NCI-H2029 treated with DMSO at 0.1 percent for 48 hours (cell line): Measurements from ENCODE around the gene PPIL1.
"Not testable (repeated sequence)": the region's sequence is repeated elsewhere in the genome, so short reads cannot be mapped to it uniquely, and the experiment has no call there.

ENCODE experiments used
- DNase-seq: peaks from one replicate; lab custom pipeline; 2025; lab: John Stamatoyannopoulos, UW

The PPIL1 gene

GRCh38 chr6:36874443-36875249 lies at the start of gene PPIL1:
Gene PPIL1, minus strand, starts transcription at chr6:36874803. Its CDS starts 31 bp downstream, at chr6:36874772.
- peak; percentile 95 for DNase-seq

DNA sequence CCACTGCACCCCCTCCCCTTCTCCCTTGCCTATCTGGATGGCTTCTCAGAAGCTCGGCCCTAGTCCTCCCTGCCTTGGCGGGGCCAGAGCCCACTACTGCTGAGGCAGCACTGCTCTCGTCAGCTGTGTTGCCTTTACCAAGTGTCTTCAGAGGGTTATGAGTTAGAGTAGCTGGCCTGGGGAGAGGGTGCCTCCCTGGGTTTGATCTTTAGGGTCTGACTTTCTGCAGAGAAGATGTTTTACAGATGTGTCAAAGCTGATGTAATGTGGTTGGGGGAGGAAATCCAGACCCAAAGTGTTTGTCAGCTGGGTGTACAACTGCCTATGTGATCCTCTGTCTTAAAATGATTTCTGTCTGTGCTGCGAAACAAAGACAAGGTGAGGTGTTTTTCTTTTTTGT lies 49.5 kb upstream of the PPIL1 start:
- no peak for DNase-seq

- DNase-seq = no peak
These were observed 45.9 kb upstream of the PPIL1 start for GRCh38 chr6:36920546-36920945.

DNA sequence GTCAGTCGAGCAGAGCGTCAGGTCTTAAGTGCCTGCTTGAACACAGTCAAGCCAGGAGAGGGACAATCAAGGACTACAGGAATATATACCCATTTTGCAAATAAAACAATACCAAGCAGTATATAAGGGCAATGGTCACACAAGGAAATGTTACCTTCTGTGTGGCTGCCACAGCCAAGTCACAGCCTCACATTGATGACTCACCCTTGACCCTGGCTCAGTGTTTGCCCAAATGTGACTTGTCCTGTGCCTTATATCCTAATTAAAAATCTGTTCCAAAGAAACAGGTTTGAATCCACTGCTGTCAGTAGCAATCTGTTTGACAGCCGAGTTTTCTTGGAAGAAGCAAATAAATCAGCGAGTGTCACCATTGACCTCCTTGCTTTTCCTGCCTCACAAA lies 45.4 kb upstream of the PPIL1 start:
- DNase-seq = no peak

DNA sequence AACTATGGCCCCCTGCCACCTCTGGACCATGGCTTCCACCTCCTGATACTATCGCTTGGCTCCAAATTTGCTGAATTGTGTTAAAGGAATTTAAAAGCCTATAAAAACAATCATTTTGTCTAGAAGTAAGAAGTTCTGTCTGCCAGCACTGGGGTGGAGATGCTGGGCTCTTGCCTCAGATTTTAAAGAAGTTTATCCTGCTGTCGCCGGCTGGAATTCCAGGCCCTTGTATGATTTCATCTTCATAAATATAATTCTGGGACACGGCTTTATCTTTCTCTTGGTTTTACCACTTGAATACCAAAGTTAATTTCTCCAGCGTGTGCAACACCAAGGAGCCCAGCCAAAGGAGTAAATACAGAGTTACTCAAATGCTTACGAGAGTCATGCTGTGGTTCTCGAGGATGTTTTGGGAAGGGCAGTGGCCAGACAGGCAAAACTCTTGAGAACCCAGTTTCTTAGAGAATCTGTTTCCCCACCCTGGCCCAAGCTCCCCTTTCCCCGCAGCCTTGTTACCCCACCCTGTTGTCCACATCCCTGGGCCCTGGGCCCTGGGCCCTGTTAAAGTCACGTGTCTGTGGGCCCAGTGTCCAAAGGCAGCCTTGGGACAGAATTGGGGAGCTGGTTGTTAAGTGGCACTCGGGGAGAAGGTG lies 43.1 kb upstream of the PPIL1 start:
- DNase-seq = no peak

DNA sequence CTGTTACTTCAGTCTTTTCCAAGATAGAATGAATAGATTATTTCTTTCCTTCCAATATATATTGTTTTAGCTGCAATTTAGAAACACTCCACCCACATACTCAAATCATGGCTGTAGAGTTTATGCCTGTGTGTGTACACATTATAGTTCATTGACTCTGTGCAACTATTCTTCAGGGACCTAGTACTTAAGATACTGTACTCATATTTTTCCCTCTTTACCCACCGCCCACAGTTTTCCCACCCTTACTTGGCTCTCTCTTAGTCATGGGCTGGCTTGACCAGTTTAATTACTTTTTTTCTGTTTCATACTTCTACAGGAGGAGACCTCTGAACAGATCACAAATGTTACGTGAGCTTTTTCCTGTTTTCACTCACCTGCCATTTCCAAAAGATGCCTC lies 41.5 kb upstream of the PPIL1 start:
- DNase-seq = no peak

GRCh38 chr6:36915599-36915998 lies 41.0 kb upstream of the PPIL1 start:
- DNase-seq = no peak

- no peak for DNase-seq
These were observed 39.7 kb upstream of the PPIL1 start for GRCh38 chr6:36914227-36914794.

DNA sequence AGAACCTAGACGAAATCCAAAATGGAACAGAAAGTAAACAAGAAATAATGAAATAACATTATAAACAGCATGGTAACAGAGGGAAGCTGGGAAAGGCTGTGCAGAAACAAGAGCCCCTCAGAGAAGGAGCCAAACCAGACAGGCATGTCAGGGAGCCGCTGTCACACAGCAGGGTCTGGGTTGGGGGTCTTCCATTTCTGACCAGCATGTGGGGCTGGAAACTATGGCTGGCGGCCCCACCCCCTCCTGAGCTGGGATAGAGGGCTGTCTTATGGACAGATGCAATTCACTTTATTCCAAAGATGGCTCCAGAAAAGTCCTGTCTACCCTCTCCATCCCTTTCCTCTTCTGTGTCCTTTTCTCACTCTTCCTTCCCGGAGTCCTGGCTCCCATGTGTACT lies 38.5 kb upstream of the PPIL1 start:
- no peak for DNase-seq

DNA sequence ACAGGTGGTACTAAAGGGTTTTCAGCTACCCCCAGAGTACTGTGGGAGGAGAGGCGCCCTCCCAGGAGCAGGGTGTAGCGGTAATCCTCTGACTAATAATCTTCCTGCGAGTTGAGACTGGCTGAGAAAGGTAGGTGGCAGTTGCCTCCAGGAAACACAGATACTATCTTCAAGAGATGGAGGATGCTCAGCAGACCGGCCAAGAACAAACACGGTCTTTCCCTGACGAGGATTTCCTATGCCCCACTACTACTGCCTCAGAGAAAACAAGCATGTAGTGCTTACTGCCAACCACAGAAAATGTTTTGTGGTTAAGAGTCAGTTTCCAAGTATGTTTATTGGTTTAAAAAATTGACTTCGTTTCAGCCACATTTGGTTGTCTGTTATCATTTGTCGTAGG lies 38.0 kb upstream of the PPIL1 start:
- no peak for DNase-seq

GRCh38 chr6:36912030-36912454 lies 37.4 kb upstream of the PPIL1 start:
- DNase-seq = no peak

DNA sequence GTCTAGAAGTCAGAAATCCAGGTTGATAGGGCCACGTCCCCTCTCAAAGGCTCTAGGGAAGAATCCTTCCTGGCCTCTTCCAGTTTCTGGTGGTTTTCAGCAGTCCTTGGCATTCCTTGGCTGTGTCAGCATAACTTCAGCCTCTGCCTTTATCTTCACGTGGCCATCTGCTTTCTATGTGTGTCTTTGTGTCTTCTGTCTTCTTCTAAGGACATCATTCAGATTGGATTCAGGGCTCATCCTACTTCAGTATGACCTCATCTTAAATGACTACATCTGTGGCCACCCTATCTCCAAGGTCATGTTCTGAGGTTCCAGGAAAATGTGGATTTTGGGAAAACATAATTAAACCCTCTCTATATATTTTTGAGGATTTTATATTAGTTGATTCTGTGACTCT lies 34.1 kb upstream of the PPIL1 start:
- no peak for DNase-seq

GRCh38 chr6:36907781-36908180 lies 33.2 kb upstream of the PPIL1 start:
- peak; percentile 88 for DNase-seq

GRCh38 chr6:36906539-36907325 lies 32.1 kb upstream of the PPIL1 start:
- peak; percentile 89 for DNase-seq

DNA sequence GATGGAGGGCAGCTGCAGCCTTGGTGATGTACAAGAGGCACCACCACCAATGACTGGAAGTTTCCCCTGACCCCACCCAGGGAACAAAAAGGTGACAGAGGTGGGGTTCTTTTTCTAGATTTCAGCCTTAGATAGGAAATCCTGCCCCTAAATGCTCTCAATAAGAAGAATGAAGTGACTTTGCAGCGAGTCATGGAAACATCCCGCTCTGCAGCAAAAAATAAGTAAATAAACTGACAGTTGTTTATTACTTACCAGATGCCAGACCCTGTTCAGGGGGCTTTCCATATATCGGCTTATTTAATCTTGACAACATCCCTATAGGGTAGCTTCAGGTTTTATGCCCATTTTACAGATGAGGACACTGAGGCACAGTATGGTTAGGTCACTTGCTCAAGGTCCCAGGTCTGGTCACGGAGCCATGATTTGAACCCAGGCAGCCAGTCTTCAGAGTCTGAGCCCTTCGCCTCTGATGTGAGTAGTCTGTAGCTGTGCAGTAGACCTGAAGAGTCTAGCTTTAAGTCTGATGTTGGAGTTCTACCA lies 30.3 kb upstream of the PPIL1 start:
- no peak for DNase-seq

- DNase-seq = no peak
These were observed 29.5 kb upstream of the PPIL1 start for GRCh38 chr6:36904114-36904513.

DNA sequence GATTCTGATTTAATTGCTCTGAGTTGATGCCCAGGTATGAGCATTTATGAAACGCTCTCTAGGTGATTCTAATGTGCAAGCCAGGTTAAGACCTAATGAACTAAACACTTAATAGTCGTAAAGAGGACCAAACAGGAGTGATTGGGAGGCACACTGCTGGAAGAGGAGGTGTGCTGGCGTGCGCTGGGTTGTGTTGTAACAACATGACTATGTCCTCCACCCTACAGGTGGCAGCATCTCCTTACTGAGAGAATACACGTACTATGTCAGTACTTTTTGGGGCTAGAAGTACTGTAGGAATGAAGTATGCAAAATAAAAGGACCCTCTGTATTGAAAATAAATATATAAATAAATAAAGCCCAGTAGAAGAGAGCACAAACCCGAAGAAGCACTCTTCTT lies 23.0 kb upstream of the PPIL1 start:
- no peak for DNase-seq

DNA sequence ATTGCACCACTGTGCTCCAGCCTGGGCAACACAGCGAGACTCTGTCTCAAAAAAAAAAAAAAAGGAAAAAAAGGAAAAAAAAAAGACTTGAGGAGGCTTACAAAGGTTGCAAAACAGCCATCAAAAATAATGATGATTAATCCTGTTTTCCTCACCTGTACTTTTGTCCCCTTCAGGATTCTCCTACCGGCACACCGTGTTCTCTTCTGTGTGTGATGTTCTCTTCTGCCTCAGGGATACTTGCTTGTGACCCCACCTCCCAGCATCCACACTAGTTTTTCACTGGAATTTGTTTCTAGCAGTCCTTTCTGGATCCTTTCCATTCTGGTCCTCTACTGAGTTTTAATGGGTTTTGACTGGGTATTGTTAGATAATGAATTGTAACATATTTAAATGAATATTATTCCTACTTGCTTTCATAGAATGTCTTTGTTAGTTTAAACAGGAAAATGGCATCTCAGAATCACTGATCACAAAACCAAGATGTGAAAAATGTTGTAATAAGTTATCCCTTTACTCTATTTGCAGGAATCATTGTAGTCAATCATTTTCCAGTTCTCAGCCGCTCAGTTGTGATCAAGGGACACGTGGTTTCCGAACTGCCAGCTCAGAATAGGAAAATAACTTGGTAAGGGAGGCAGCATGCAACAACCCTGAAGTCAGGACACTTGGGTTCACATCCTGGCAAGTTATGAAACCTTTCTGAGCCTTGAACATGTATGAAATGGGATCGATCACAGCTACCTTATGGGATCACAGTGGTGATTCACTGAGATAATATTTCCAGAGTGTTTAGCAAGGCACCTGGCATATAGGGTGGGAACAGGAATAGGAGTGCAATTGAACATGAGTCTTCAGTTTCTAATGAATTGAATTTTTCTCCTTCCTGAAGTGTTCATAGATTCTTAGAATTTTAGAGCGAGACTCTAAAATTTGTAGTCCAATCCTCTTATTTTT lies 19.7 kb upstream of the PPIL1 start:
- no peak for DNase-seq

DNA sequence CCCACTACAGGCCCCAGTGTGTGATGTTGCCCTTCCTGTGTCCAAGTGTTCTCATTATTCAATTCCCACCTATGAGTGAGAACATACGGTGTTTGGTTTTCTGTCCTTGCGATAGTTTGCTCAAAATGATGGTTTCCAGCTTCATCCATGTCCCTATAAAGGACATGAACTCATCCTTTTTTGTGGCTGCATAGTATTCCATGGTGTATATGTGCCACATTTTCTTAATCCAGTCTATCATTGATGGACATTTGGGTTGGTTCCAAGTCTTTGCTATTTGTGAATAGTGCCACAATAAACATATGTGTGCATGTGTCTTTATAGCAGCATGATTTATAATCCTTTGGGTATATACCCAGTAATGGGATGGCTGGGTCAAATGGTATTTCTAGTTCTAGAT lies 16.6 kb upstream of the PPIL1 start:
- not testable (repeated sequence) for DNase-seq

DNA sequence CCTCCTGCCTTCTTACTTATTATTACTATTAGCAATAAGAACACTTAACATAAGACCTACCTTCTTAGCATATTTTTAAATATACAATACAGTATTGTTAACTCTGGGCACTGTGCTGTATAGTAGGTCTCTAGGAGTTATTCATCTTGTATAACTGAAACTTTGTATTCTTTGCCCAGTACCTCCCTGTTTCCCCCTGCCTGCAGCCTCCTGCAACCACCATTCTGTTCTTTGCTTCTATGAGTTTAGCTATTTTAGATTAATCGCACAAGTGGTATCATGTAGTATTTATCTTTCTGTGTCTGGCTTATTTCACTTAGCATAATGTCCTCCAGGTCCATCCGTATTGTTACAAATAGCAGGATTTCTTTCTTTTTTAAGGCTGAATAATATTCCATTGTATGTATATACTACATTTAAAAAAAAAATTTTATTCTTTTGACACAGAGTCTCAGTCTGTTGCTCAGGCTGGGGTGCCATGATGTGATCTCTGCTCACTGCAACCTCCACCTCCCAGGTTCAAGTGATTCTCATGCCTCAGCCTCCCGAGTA lies 15.6 kb upstream of the PPIL1 start:
- no peak for DNase-seq
